GM12891 (cell line): Measurements from ENCODE around the gene COL15A1.

ENCODE experiments used
- PAX5 ChIP-seq: IDR thresholded peaks from 2 replicates; pipeline ENCODE4 v1.6.1; 2011; ENCODE audit warnings: low read length, moderate library complexity, mild to moderate bottlenecking; ENCODE audit not compliant: insufficient read depth, severe bottlenecking
- POLR2A ChIP-seq: IDR thresholded peaks from 2 replicates; pipeline ENCODE4 v1.6.1; 2011; ENCODE audit warnings: low read depth, low read length, control low read depth
- POLR2AphosphoS5 ChIP-seq: IDR thresholded peaks from 2 replicates; pipeline ENCODE4 v1.6.1; 2011; ENCODE audit warnings: low read depth, low read length, control low read depth
- POU2F2 ChIP-seq: IDR thresholded peaks from 2 replicates; pipeline ENCODE4 v1.6.1; 2011; ENCODE audit warnings: low read depth, mild to moderate bottlenecking, control low read depth, low read length, moderate library complexity
- SPI1 ChIP-seq: IDR thresholded peaks from 2 replicates; pipeline ENCODE4 v1.6.1; 2011; ENCODE audit warnings: low read depth, low read length, control low read depth
- TAF1 ChIP-seq: IDR thresholded peaks from 2 replicates; pipeline ENCODE4 v1.6.1; 2011; ENCODE audit warnings: low read depth, low read length, control low read depth

- no peak for TF ChIP-seq POLR2A
- no peak for TF ChIP-seq POLR2AphosphoS5
- TF ChIP-seq TAF1: no peak
- TF ChIP-seq SPI1: no peak
- no peak for TF ChIP-seq PAX5
- TF ChIP-seq POU2F2: no peak
Measured at GRCh38 chr9:99063522-99063921, 119.8 kb downstream of the COL15A1 start.
